ENCODE data around the gene NAT10.

Gene NAT10

GRCh38 chr11:34189191-34189590 is 83.8 kb downstream of the NAT10 start:
- DNase-seq (ENCODE audit: low read depth in 2 of 2) = no peak

GRCh38 chr11:34190192-34191139 is 85.0 kb downstream of the NAT10 start:
- DNase-seq (ENCODE audit: low read depth in 2 of 2) = no peak

GRCh38 chr11:34191578-34191977 is 86.1 kb downstream of the NAT10 start:
- no peak for DNase-seq (ENCODE audit: low read depth in 2 of 2)

GRCh38 chr11:34192481-34193401 is 87.3 kb downstream of the NAT10 start:
- DNase-seq (ENCODE audit: low read depth in 2 of 2) = no peak

- no peak for DNase-seq (ENCODE audit: low read depth in 2 of 2)
Measured at GRCh38 chr11:34194576-34195335, 89.3 kb downstream of the NAT10 start.

Measured in stimulated activated CD8-positive, alpha-beta memory T cell treated with anti-CD3 and anti-CD28 coated beads, Interleukin-15, amount 100 ng/mL, for 48 hours (primary cell).